IMR-90 (cell line): ENCODE data around the gene SRRM4. TPM values are rescaled to one million over a fixed set of nuclear protein-coding genes. Genes with fewer than 3 reads are reported as not detected.

Experiments
- ATAC-seq: fragments of 200-7000 bp; cut with Tn5 transposase; 2 replicates; pipeline ENCODE4 v1.9.1; 2020; ENCODE audit warnings: low read depth, mild to moderate bottlenecking, moderate library complexity
- BruUV-seq: library from RNA; stranded (reverse); fragments of 400-500 nt; replicated peaks from 2 replicates; lab custom pipeline; 2021; lab: Mats Ljungman, UMichigan
- CTCF ChIA-PET: fragments of 300-600 bp; formaldehyde crosslinking; extraction: SDS; loops from one replicate; lab custom pipeline; 2021; ENCODE audit warnings: antibody characterized with exemption; lab: Yijun Ruan, JAX
- POLR2A ChIA-PET: fragments of 300-600 bp; sonication (Branson Sonifier 250); formaldehyde crosslinking; loops from one replicate; lab custom pipeline; 2022; ENCODE audit warnings: antibody characterized with exemption; ENCODE audit not compliant: unreplicated experiment; lab: Charles Lee
- DNase-seq: peaks from one replicate; pipeline ENCODE4 v3.0.0; 2013
- H2AFZ ChIP-seq: replicated peaks from 2 replicates; pipeline ENCODE3; 2013; ENCODE audit warnings: low read length, mild to moderate bottlenecking; ENCODE audit not compliant: poor library complexity
- H2AK5ac ChIP-seq: 2 replicates; pipeline ENCODE4 v1.6.1; 2013; ENCODE audit warnings: low read depth, low read length, inconsistent platforms
- H2AK9ac ChIP-seq: replicated peaks from 2 replicates; pipeline ENCODE3; 2013; ENCODE audit warnings: mild to moderate bottlenecking, low read depth, low read length, moderate library complexity; ENCODE audit not compliant: poor library complexity
- H2BK120ac ChIP-seq: 2 replicates; pipeline ENCODE4 v1.6.1; 2013; ENCODE audit warnings: low read depth, low read length, inconsistent platforms
- H2BK15ac ChIP-seq: 3 replicates; pipeline ENCODE4 v1.6.1; 2013; ENCODE audit warnings: low read depth, low read length, inconsistent platforms
- H2BK20ac ChIP-seq: 2 replicates; pipeline ENCODE4 v1.6.1; 2013; ENCODE audit warnings: low read depth, mild to moderate bottlenecking, inconsistent platforms, low read length, moderate library complexity
- H2BK5ac ChIP-seq: 2 replicates; pipeline ENCODE4 v1.6.1; 2013; ENCODE audit warnings: mild to moderate bottlenecking, low read depth, low read length, inconsistent platforms; ENCODE audit not compliant: poor library complexity, severe bottlenecking
- H3K14ac ChIP-seq: replicated peaks from 2 replicates; pipeline ENCODE4 v1.6.1; 2013; ENCODE audit warnings: low read depth, low read length, inconsistent platforms
- H3K18ac ChIP-seq: 2 replicates; pipeline ENCODE4 v1.6.1; 2013; ENCODE audit warnings: low read depth, low read length, control low read depth
- H3K23ac ChIP-seq: 2 replicates; pipeline ENCODE4 v1.6.1; 2013; ENCODE audit warnings: low read depth, low read length, inconsistent platforms
- H3K27ac ChIP-seq: 2 replicates; pipeline ENCODE4 v1.5.1; 2013; ENCODE audit warnings: mild to moderate bottlenecking, control low read depth, low read length; ENCODE audit not compliant: insufficient read depth
- H3K27me3 ChIP-seq: 2 replicates; pipeline ENCODE4 v1.6.1; 2013; ENCODE audit warnings: low read length; ENCODE audit not compliant: control insufficient read depth, insufficient read depth
- H3K36me3 ChIP-seq: 2 replicates; pipeline ENCODE4 v1.6.1; 2013; ENCODE audit warnings: low read length, mixed read lengths; ENCODE audit not compliant: control insufficient read depth, insufficient read depth
- H3K4ac ChIP-seq: 2 replicates; pipeline ENCODE4 v1.6.1; 2013; ENCODE audit warnings: low read depth, low read length, inconsistent platforms
- H3K4me1 ChIP-seq: 2 replicates; pipeline ENCODE4 v1.6.1; 2013; ENCODE audit warnings: low read length, mixed read lengths; ENCODE audit not compliant: control insufficient read depth, insufficient read depth
- H3K4me2 ChIP-seq: 2 replicates; pipeline ENCODE4 v1.6.1; 2013; ENCODE audit warnings: low read depth, mild to moderate bottlenecking, control low read depth, low read length, moderate library complexity
- H3K4me3 ChIP-seq: 2 replicates; pipeline ENCODE4 v1.5.1; 2013; ENCODE audit warnings: low read depth, mild to moderate bottlenecking, control low read depth, low read length, moderate library complexity; ENCODE audit not compliant: insufficient read depth
- H3K56ac ChIP-seq: 2 replicates; pipeline ENCODE4 v1.6.1; 2013; ENCODE audit warnings: low read length, inconsistent platforms; ENCODE audit not compliant: insufficient read depth; ENCODE audit errors: extremely low read depth
- H3K79me1 ChIP-seq, 2 experiments: 2 replicates each; pipeline ENCODE4 v1.6.1; 2013; ENCODE audit warnings: low read length in 2 of 2, inconsistent platforms in 1 of 2, low read depth in 1 of 2
- H3K9ac ChIP-seq: 2 replicates; pipeline ENCODE4 v1.6.1; 2013; ENCODE audit warnings: low read depth, low read length, control low read depth
- H3K9me1 ChIP-seq: 2 replicates; pipeline ENCODE4 v1.6.1; 2013; ENCODE audit warnings: low read length, inconsistent platforms; ENCODE audit not compliant: insufficient read depth
- H3K9me3 ChIP-seq: 2 replicates; pipeline ENCODE4 v1.6.1; 2013; ENCODE audit warnings: low read length; ENCODE audit not compliant: control insufficient read depth, insufficient read depth
- H4K20me1 ChIP-seq: 2 replicates; pipeline ENCODE4 v1.6.1; 2013; ENCODE audit warnings: low read length, inconsistent platforms; ENCODE audit not compliant: insufficient read depth
- H4K5ac ChIP-seq: 2 replicates; pipeline ENCODE4 v1.6.1; 2013; ENCODE audit warnings: mild to moderate bottlenecking, low read depth, low read length, control low read depth
- H4K8ac ChIP-seq, 2 experiments: 2 replicates each; pipeline ENCODE4 v1.6.1; 2013; ENCODE audit warnings: low read depth in 2 of 2, low read length in 2 of 2, control low read depth in 1 of 2, inconsistent platforms in 1 of 2
- H4K91ac ChIP-seq: 2 replicates; pipeline ENCODE4 v1.6.1; 2013; ENCODE audit warnings: low read depth, low read length, inconsistent platforms; ENCODE audit not compliant: insufficient read depth
- BHLHE40 ChIP-seq: fragments of 150-350 bp; IDR thresholded peaks from 2 replicates; pipeline ENCODE4 v1.6.1; 2016; ENCODE audit warnings: mild to moderate bottlenecking, low read depth, low read length
- CEBPB ChIP-seq: IDR thresholded peaks from 2 replicates; pipeline ENCODE4 v1.6.1; 2012; ENCODE audit warnings: low read depth, low read length, improper control_type of control experiment
- CHD1 ChIP-seq: IDR thresholded peaks from 2 replicates; pipeline ENCODE4 v1.6.1; 2012; ENCODE audit warnings: low read depth, low read length, improper control_type of control experiment
- CTCF ChIP-seq: conservative IDR thresholded peaks from 2 replicates; pipeline ENCODE4 v1.5.1; 2012; ENCODE audit warnings: mild to moderate bottlenecking, low read depth, low read length, improper control_type of control experiment
- FOS ChIP-seq: fragments of 150-350 bp; IDR thresholded peaks from 2 replicates; pipeline ENCODE4 v1.6.1; 2016; ENCODE audit warnings: low read depth, low read length
- MAFK ChIP-seq: IDR thresholded peaks from 2 replicates; pipeline ENCODE4 v1.6.1; 2012; ENCODE audit warnings: low read depth, low read length, improper control_type of control experiment
- MAZ ChIP-seq: IDR thresholded peaks from 2 replicates; pipeline ENCODE4 v1.6.1; 2012; ENCODE audit warnings: low read depth, mild to moderate bottlenecking, low read length, improper control_type of control experiment, moderate library complexity, borderline replicate concordance
- MXI1 ChIP-seq: IDR thresholded peaks from 2 replicates; pipeline ENCODE4 v1.6.1; 2012; ENCODE audit warnings: low read depth, mild to moderate bottlenecking, low read length, moderate library complexity, borderline replicate concordance
- NFE2L2 ChIP-seq: fragments of 150-350 bp; IDR thresholded peaks from 2 replicates; pipeline ENCODE4 v1.6.1; 2016; ENCODE audit warnings: low read depth, mild to moderate bottlenecking, low read length
- POLR2A ChIP-seq: IDR thresholded peaks from 2 replicates; pipeline ENCODE4 v1.6.1; 2012; ENCODE audit warnings: mild to moderate bottlenecking, low read depth, low read length
- RAD21 ChIP-seq: IDR thresholded peaks from 2 replicates; pipeline ENCODE4 v1.6.1; 2012; ENCODE audit warnings: low read length, improper control_type of control experiment
- RCOR1 ChIP-seq: IDR thresholded peaks from 2 replicates; pipeline ENCODE4 v1.6.1; 2012; ENCODE audit warnings: mild to moderate bottlenecking, low read length, improper control_type of control experiment; ENCODE audit not compliant: insufficient replicate concordance
- RFX5 ChIP-seq: IDR thresholded peaks from 2 replicates; pipeline ENCODE4 v1.8.0; 2012; ENCODE audit warnings: low read depth, mild to moderate bottlenecking, low read length, moderate library complexity
- SMC3 ChIP-seq: fragments of 150-350 bp; IDR thresholded peaks from 2 replicates; pipeline ENCODE4 v1.6.1; 2016; ENCODE audit warnings: low read depth, mild to moderate bottlenecking, antibody characterized with exemption, low read length, moderate library complexity
- USF2 ChIP-seq: fragments of 150-350 bp; IDR thresholded peaks from 2 replicates; pipeline ENCODE4 v1.6.1; 2017; ENCODE audit warnings: mild to moderate bottlenecking, antibody characterized with exemption, low read length, low read depth
- dilution Hi-C: fragments of 300-500 bp; cut with HindIII; formaldehyde crosslinking; loops from one replicate; pipeline ENCODE4 v1.14.3; 2018; ENCODE audit warnings: low sequenced_read_pairs; ENCODE audit not compliant: unreplicated experiment
- in situ Hi-C: fragments of 300-500 bp; cut with MboI; formaldehyde crosslinking; loops from 3 replicates; pipeline ENCODE4 v1.14.3; 2019; ENCODE audit warnings: low sequenced_read_pairs, inconsistent platforms, mixed read lengths
- intact Hi-C: fragments of 100-400 bp; cut with micrococcal nuclease; formaldehyde crosslinking; loops from 2 replicates; pipeline ENCODE4 v1.10.0; 2022
- polyA plus RNA-seq, 3 experiments: library from polyadenylated mRNA; depleted of rRNA; stranded (reverse); fragments of >200 nt; gene quantifications; 2 replicates each; pipeline ENCODE4 v1.2.3, GENCODE V29; 2012; ENCODE audit warnings: low replicate concordance in 1 of 3
- total RNA-seq: library from RNA; depleted of rRNA; stranded (reverse); fragments of >200 nt; gene quantifications from 2 replicates; pipeline ENCODE4 v1.2.3, GENCODE V29; 2012
- TF ChIP-seq, protein P1 (sequence below): fragments of 150-350 bp; IDR thresholded peaks from 2 replicates; pipeline ENCODE4 v1.6.1; 2016; ENCODE audit warnings: low read depth, mild to moderate bottlenecking, low read length, moderate library complexity, borderline replicate concordance

SRRM4 gene
- total and polyA plus RNA-seq, 2 of the 4 experiments (the other 2 are of a cell fraction): not detected

DNA sequence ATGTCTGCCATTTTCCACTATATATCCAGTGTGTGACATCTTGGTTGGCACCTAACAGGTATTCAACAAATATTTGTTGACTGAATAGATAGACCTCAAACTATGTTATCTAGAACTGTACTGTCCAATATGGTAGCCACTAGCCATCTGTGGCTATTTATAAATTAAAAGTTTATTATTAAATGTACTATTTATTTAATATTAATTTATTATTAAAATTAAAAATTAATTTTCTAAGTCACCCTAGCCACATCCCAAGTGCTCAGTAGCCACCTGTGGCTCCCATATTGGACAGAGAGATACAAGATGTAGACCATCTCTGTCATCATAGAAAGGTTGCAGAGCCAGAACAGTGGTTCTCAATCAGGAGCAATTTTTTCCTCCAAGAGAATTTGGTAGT, 69.3 kb downstream of the SRRM4 start:
- no peak overlapping the region for H2AK9ac ChIP-seq
- no TSS peak for BruUV-seq
- no peak overlapping the region for H4K8ac ChIP-seq
- ChIA-PET POLR2A (no interaction called here), CTCF (interaction anchor here (0.6 kb wide), 1 partner anchor 72 kb away, joined by 3 read pairs; no protein-coding TSS in a partner anchor)
- H3K27me3 ChIP-seq: no peaks in the 10 kb centered on the region
- no peak overlapping the region for H3K23ac ChIP-seq
- no peaks in the 10 kb centered on the region for H3K79me1 ChIP-seq
- H3K36me3 ChIP-seq: no peaks in the 10 kb centered on the region
- H3K4me2 ChIP-seq: no peak overlapping the region
- no peak overlapping the region for H4K91ac ChIP-seq
- H3K56ac ChIP-seq: no peak overlapping the region
- H3K9me3 ChIP-seq: peaks cover 10% of the 10 kb centered on the region
- no peak overlapping the region for H2AFZ ChIP-seq
- no peak for ATAC-seq
- no peak for TF ChIP-seq RCOR1
- TF ChIP-seq CEBPB: no peak
- TF ChIP-seq USF2: no peak
- no peak for TF ChIP-seq FOS
- TF ChIP-seq CTCF: no peak
- no peak for TF ChIP-seq SMC3
- no peak for TF ChIP-seq NFE2L2
- TF ChIP-seq POLR2A: no peak
- TF ChIP-seq, protein P1, sequence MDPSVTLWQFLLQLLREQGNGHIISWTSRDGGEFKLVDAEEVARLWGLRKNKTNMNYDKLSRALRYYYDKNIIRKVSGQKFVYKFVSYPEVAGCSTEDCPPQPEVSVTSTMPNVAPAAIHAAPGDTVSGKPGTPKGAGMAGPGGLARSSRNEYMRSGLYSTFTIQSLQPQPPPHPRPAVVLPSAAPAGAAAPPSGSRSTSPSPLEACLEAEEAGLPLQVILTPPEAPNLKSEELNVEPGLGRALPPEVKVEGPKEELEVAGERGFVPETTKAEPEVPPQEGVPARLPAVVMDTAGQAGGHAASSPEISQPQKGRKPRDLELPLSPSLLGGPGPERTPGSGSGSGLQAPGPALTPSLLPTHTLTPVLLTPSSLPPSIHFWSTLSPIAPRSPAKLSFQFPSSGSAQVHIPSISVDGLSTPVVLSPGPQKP: no peak
- no peak for TF ChIP-seq RFX5
- TF ChIP-seq RAD21: no peak
- no peak for TF ChIP-seq CHD1
- TF ChIP-seq BHLHE40: no peak
- TF ChIP-seq MAFK: no peak
- TF ChIP-seq MAZ: no peak
- no peak for TF ChIP-seq MXI1
- no peaks in the 10 kb centered on the region for H3K4me1 ChIP-seq
- in situ Hi-C loops: no loop called here
- no peak overlapping the region for H3K18ac ChIP-seq
- no peak for DNase-seq
- no peak overlapping the region for H2BK120ac ChIP-seq
- H4K20me1 ChIP-seq: no peaks in the 10 kb centered on the region
- H4K5ac ChIP-seq: no peak overlapping the region
- dilution Hi-C loops: no loop called here
- H3K9ac ChIP-seq: no peak overlapping the region
- no peaks in the 10 kb centered on the region for H3K9me1 ChIP-seq
- no peak overlapping the region for H3K14ac ChIP-seq
- no peak overlapping the region for H3K27ac ChIP-seq
- H3K4ac ChIP-seq: no peak overlapping the region
- intact Hi-C loops: no loop called here
- H2BK5ac ChIP-seq: no peak overlapping the region
- no peak overlapping the region for H2BK20ac ChIP-seq
- H3K4me3 ChIP-seq: no peak overlapping the region
- no peak overlapping the region for H2BK15ac ChIP-seq
- no peak overlapping the region for H2AK5ac ChIP-seq
